HepG2 (cell line): ENCODE results near the gene PGPEP1. TPM values are rescaled to one million over a fixed set of nuclear protein-coding genes. Genes with fewer than 3 reads are reported as not detected.

Source experiments
- CENPT ChIP-seq: sonication (generic); formaldehyde crosslinking; IDR thresholded peaks from 2 replicates; pipeline ENCODE4 v1.8.0; 2022; ENCODE audit warnings: low read depth, mild to moderate bottlenecking, moderate library complexity, missing genetic modification reagents
- GATAD1 ChIP-seq: IDR thresholded peaks from 2 replicates; pipeline ENCODE4 v1.6.1; 2016; ENCODE audit warnings: missing genetic modification reagents, missing compliant biosample characterization
- HOXA5 ChIP-seq: sonication (generic); formaldehyde crosslinking; IDR thresholded peaks from 2 replicates; pipeline ENCODE4 v1.4.0; 2020; ENCODE audit warnings: missing genetic modification reagents
- MATR3 ChIP-seq: sonication (generic); formaldehyde crosslinking; IDR thresholded peaks from 2 replicates; pipeline ENCODE4 v1.4.0; 2020; ENCODE audit warnings: missing genetic modification reagents
- PCBP1 ChIP-seq: fragments of 200-400 bp; formaldehyde crosslinking; IDR thresholded peaks from 2 replicates; pipeline ENCODE4 v1.6.1; 2017; ENCODE audit warnings: mild to moderate bottlenecking, low read depth, low read length, borderline replicate concordance
- PHF8 ChIP-seq: sonication (generic); formaldehyde crosslinking; IDR thresholded peaks from 2 replicates; pipeline ENCODE4 v1.5.0; 2020; ENCODE audit warnings: missing genetic modification reagents
- RBM39 ChIP-seq: fragments of 200-400 bp; formaldehyde crosslinking; IDR thresholded peaks from one replicate; pipeline ENCODE4 v1.6.1; 2018; ENCODE audit warnings: antibody characterized with exemption, mild to moderate bottlenecking, low read depth, low read length; ENCODE audit not compliant: poor library complexity, severe bottlenecking
- SALL1 ChIP-seq: sonication (generic); formaldehyde crosslinking; IDR thresholded peaks from 2 replicates; pipeline ENCODE4 v1.8.0; 2022; ENCODE audit warnings: mild to moderate bottlenecking, missing genetic modification reagents
- SAP130 ChIP-seq: IDR thresholded peaks from 2 replicates; pipeline ENCODE4 v1.6.1; 2016; ENCODE audit warnings: low read depth
- SOX5 ChIP-seq: IDR thresholded peaks from 2 replicates; pipeline ENCODE4 v1.6.1; 2016; ENCODE audit warnings: borderline replicate concordance
- SUZ12 ChIP-seq: fragments of 150-350 bp; IDR thresholded peaks from 2 replicates; pipeline ENCODE4 v1.6.1; 2014; ENCODE audit warnings: low read depth, low read length
- TRIM24 ChIP-seq: sonication (generic); formaldehyde crosslinking; IDR thresholded peaks from 2 replicates; pipeline ENCODE4 v1.8.0; 2022; ENCODE audit warnings: mild to moderate bottlenecking, missing genetic modification reagents
- ZFP36L2 ChIP-seq: sonication (generic); formaldehyde crosslinking; IDR thresholded peaks from 2 replicates; pipeline ENCODE4 v1.4.0; 2020; ENCODE audit warnings: missing genetic modification reagents
- ZNF333 ChIP-seq: sonication (generic); formaldehyde crosslinking; IDR thresholded peaks from 2 replicates; pipeline ENCODE4 v1.4.0; 2020; ENCODE audit warnings: mild to moderate bottlenecking, missing genetic modification reagents, borderline replicate concordance
- ZNF670 ChIP-seq: sonication (generic); formaldehyde crosslinking; IDR thresholded peaks from 2 replicates; pipeline ENCODE4 v1.8.0; 2022; ENCODE audit warnings: mild to moderate bottlenecking, missing genetic modification reagents, borderline replicate concordance
- ZNF777 ChIP-seq: sonication (generic); formaldehyde crosslinking; IDR thresholded peaks from 2 replicates; pipeline ENCODE4 v1.4.0; 2020; ENCODE audit warnings: missing genetic modification reagents
- ZNF850 ChIP-seq: sonication (generic); formaldehyde crosslinking; conservative IDR thresholded peaks from 2 replicates; pipeline ENCODE4 v1.9.0; 2021; ENCODE audit warnings: mild to moderate bottlenecking, missing genetic modification reagents
- polyA plus RNA-seq, 8 experiments: library from polyadenylated mRNA; depleted of rRNA in 3 of 8; stranded (reverse) in 7 of 8; unstranded in 1 of 8; fragments of >200 nt; fragmentation: Illumina TruSeq in 4 of 8; extraction: Trizol in 4 of 8; gene quantifications; 2 replicates each; pipeline versions ENCODE4 v1.2.1 to v1.2.3, GENCODE V29; 2011 to 2016; ENCODE audit warnings: low read depth in 4 of 8, missing spikeins in 1 of 8, mixed read lengths in 1 of 8; ENCODE audit not compliant: insufficient read depth in 1 of 8
- total RNA-seq, 5 experiments: library from RNA; depleted of rRNA; stranded (reverse); fragments of >200 nt; fragmentation: Illumina TruSeq; extraction: Trizol; gene quantifications; 2 replicates each; pipeline ENCODE4 v1.2.3, GENCODE V29; 2016; ENCODE audit warnings: low read depth in 1 of 5
- TF ChIP-seq, protein P1 (sequence below): sonication (generic); formaldehyde crosslinking; IDR thresholded peaks from 2 replicates; pipeline ENCODE4 v1.8.0; 2022; ENCODE audit warnings: mild to moderate bottlenecking, missing genetic modification reagents; ENCODE audit not compliant: insufficient replicate concordance
- TF ChIP-seq, protein P2 (sequence below): sonication (generic); formaldehyde crosslinking; IDR thresholded peaks from 2 replicates; pipeline ENCODE4 v1.4.0; 2020; ENCODE audit warnings: missing genetic modification reagents, borderline replicate concordance
- TF ChIP-seq, protein P3 (sequence below): sonication (generic); formaldehyde crosslinking; IDR thresholded peaks from 2 replicates; pipeline ENCODE4 v1.4.0; 2020; ENCODE audit warnings: mild to moderate bottlenecking, low read depth, missing genetic modification reagents
- TF ChIP-seq, protein P4 (sequence below): sonication (generic); formaldehyde crosslinking; IDR thresholded peaks from 2 replicates; pipeline ENCODE4 v1.4.0; 2020; ENCODE audit warnings: missing genetic modification reagents, mild to moderate bottlenecking, borderline replicate concordance
- TF ChIP-seq, protein P5 (sequence below): IDR thresholded peaks from 2 replicates; pipeline ENCODE4 v1.6.1; 2016

PGPEP1 gene
- total and polyA plus RNA-seq, 2 of the 13 experiments (the other 11 are each of a cell fraction or from before 2014, with no cell fraction given), result 53.1 to 56.6 TPM

DNA sequence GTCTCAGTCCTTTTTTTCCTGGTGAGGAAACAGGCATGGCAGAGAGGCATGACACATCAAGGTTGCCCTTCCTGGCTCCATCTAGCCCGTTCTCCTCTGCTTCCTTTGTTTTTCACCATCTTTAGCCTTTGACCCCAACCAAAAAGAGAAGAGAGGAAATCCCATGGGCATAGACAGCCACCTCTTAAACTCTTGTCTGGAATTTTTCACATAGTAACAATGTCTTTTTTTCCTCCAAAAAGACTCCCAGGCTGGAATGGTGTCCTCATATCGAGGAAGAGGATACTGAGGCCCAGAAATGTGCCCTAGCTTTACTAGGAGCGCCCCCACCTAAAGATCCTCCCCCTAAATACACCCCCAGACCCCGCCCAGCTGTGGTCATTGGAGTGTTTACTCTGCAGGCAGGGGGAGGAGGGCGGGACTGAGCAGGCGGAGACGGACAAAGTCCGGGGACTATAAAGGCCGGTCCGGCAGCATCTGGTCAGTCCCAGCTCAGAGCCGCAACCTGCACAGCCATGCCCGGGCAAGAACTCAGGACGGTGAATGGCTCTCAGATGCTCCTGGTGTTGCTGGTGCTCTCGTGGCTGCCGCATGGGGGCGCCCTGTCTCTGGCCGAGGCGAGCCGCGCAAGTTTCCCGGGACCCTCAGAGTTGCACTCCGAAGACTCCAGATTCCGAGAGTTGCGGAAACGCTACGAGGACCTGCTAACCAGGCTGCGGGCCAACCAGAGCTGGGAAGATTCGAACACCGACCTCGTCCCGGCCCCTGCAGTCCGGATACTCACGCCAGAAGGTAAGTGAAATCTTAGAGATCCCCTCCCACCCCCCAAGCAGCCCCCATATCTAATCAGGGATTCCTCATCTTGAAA lies 45.5 kb downstream of the PGPEP1 start, which contains the start of gene GDF15 (continued):
- TF ChIP-seq, protein P1, sequence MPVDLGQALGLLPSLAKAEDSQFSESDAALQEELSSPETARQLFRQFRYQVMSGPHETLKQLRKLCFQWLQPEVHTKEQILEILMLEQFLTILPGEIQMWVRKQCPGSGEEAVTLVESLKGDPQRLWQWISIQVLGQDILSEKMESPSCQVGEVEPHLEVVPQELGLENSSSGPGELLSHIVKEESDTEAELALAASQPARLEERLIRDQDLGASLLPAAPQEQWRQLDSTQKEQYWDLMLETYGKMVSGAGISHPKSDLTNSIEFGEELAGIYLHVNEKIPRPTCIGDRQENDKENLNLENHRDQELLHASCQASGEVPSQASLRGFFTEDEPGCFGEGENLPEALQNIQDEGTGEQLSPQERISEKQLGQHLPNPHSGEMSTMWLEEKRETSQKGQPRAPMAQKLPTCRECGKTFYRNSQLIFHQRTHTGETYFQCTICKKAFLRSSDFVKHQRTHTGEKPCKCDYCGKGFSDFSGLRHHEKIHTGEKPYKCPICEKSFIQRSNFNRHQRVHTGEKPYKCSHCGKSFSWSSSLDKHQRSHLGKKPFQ (CRISPR knock-in tag), result no peak
- no peak for TF ChIP-seq MATR3
- TF ChIP-seq, protein P2, sequence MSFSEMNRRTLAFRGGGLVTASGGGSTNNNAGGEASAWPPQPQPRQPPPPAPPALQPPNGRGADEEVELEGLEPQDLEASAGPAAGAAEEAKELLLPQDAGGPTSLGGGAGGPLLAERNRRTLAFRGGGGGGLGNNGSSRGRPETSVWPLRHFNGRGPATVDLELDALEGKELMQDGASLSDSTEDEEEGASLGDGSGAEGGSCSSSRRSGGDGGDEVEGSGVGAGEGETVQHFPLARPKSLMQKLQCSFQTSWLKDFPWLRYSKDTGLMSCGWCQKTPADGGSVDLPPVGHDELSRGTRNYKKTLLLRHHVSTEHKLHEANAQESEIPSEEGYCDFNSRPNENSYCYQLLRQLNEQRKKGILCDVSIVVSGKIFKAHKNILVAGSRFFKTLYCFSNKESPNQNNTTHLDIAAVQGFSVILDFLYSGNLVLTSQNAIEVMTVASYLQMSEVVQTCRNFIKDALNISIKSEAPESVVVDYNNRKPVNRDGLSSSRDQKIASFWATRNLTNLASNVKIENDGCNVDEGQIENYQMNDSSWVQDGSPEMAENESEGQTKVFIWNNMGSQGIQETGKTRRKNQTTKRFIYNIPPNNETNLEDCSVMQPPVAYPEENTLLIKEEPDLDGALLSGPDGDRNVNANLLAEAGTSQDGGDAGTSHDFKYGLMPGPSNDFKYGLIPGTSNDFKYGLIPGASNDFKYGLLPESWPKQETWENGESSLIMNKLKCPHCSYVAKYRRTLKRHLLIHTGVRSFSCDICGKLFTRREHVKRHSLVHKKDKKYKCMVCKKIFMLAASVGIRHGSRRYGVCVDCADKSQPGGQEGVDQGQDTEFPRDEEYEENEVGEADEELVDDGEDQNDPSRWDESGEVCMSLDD, result peak; percentile 93
- TF ChIP-seq GATAD1 (CRISPR knock-in tag), result peak; percentile 74
- no peak for TF ChIP-seq SUZ12
- TF ChIP-seq SAP130 (CRISPR knock-in tag), result peak; percentile 79; the same call in 1 of the 2 replicates
- TF ChIP-seq SALL1 (CRISPR knock-in tag), result peak; percentile 87
- TF ChIP-seq SOX5 (CRISPR knock-in tag), result peak; percentile 67
- peak; percentile 85; the same call in 1 of the 2 replicates for TF ChIP-seq CENPT (CRISPR knock-in tag)
- TF ChIP-seq ZNF777 (CRISPR knock-in tag), result peak; percentile 78
- no peak for TF ChIP-seq ZNF333 (CRISPR knock-in tag)
- no peak for TF ChIP-seq TRIM24 (CRISPR knock-in tag)
- peak; percentile 94 for TF ChIP-seq HOXA5
- TF ChIP-seq ZFP36L2 (CRISPR knock-in tag), result peak; percentile 75; the same call in 1 of the 2 replicates
- 0 out of 2 replicates have a peak, but pooled peaks have one; percentile 77 for TF ChIP-seq ZNF670
- TF ChIP-seq, protein P3, sequence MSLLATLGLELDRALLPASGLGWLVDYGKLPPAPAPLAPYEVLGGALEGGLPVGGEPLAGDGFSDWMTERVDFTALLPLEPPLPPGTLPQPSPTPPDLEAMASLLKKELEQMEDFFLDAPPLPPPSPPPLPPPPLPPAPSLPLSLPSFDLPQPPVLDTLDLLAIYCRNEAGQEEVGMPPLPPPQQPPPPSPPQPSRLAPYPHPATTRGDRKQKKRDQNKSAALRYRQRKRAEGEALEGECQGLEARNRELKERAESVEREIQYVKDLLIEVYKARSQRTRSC (CRISPR knock-in tag), result peak; percentile 95
- peak; percentile 70; the same call in 1 of the 2 replicates for TF ChIP-seq PCBP1
- TF ChIP-seq, protein P4, sequence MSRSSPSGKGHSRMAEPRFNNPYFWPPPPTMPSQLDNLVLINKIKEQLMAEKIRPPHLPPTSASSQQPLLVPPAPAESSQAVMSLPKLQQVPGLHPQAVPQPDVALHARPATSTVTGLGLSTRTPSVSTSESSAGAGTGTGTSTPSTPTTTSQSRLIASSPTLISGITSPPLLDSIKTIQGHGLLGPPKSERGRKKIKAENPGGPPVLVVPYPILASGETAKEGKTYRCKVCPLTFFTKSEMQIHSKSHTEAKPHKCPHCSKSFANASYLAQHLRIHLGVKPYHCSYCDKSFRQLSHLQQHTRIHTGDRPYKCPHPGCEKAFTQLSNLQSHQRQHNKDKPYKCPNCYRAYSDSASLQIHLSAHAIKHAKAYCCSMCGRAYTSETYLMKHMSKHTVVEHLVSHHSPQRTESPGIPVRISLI (CRISPR knock-in tag), result peak; percentile 69; the same call in 1 of the 2 replicates
- TF ChIP-seq, protein P5, sequence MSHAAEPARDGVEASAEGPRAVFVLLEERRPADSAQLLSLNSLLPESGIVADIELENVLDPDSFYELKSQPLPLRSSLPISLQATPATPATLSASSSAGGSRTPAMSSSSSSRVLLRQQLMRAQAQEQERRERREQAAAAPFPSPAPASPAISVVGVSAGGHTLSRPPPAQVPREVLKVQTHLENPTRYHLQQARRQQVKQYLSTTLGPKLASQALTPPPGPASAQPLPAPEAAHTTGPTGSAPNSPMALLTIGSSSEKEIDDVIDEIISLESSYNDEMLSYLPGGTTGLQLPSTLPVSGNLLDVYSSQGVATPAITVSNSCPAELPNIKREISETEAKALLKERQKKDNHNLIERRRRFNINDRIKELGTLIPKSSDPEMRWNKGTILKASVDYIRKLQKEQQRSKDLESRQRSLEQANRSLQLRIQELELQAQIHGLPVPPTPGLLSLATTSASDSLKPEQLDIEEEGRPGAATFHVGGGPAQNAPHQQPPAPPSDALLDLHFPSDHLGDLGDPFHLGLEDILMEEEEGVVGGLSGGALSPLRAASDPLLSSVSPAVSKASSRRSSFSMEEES (CRISPR knock-in tag), result peak; percentile 70
- TF ChIP-seq PHF8 (CRISPR knock-in tag), result peak; percentile 79
- TF ChIP-seq ZNF850, result no peak
- peak; percentile 99 for TF ChIP-seq RBM39
